Testis (tissue), 2 donors: ENCODE measurements around the gene SLC16A9.

ENCODE experiments used
- CTCF ChIP-seq, 3 experiments: fragments of 450-650 bp in 2 of 3; fragments of 200-600 bp in 1 of 3; sonication (generic) in 1 of 3; IDR thresholded peaks; one replicate each; pipeline ENCODE4 v1.5.1; 2016 to 2019; ENCODE audit warnings: antibody characterized with exemption in 3 of 3, mild to moderate bottlenecking in 2 of 3, moderate library complexity in 1 of 3
- POLR2A ChIP-seq: fragments of 450-650 bp; IDR thresholded peaks from one replicate; pipeline ENCODE4 v1.6.1; 2017; ENCODE audit warnings: antibody characterized with exemption, mild to moderate bottlenecking, moderate library complexity

GRCh38 chr10:59654007-59654406 is 55.6 kb downstream of the SLC16A9 start:
- no peak for TF ChIP-seq POLR2A
- TF ChIP-seq CTCF (IDR thresholded peaks at IDR 0.05) = no peak
